GM23338 (cell line): ENCODE measurements around the gene ZBTB7B. TPM values are rescaled to one million over a fixed set of nuclear protein-coding genes. Genes with fewer than 3 reads are reported as not detected.

Experiments used
- ATAC-seq: fragments of 200-7000 bp; cut with Tn5 transposase; 3 replicates; pipeline ENCODE4 v1.9.1; 2020
- DNase-seq: peaks from one replicate; pipeline ENCODE4 v3.0.0-alpha.2; 2015; ENCODE audit warnings: low spot score
- H2AFZ ChIP-seq: fragments of 200-600 bp; sonication (generic); 2 replicates; pipeline ENCODE4 v1.8.0; 2016; ENCODE audit warnings: antibody characterized with exemption, mild to moderate bottlenecking, moderate library complexity
- H3F3A ChIP-seq: fragments of 200-600 bp; sonication (generic); replicated peaks from 2 replicates; pipeline ENCODE4 v1.8.0; 2017; ENCODE audit warnings: antibody characterized with exemption, mixed run types, low read depth
- H3K27ac ChIP-seq: fragments of 200-600 bp; sonication (generic); 2 replicates; pipeline ENCODE4 v1.6.1; 2016; ENCODE audit warnings: low read depth
- H3K27me3 ChIP-seq: fragments of 200-600 bp; sonication (generic); 2 replicates; pipeline ENCODE4 v1.8.0; 2016; ENCODE audit warnings: mild to moderate bottlenecking, mixed run types, moderate library complexity; ENCODE audit not compliant: insufficient read depth
- H3K36me3 ChIP-seq: fragments of 200-600 bp; sonication (generic); 2 replicates; pipeline ENCODE4 v1.8.0; 2016; ENCODE audit warnings: mild to moderate bottlenecking; ENCODE audit not compliant: insufficient read depth
- H3K4me1 ChIP-seq: fragments of 200-600 bp; sonication (generic); 2 replicates; pipeline ENCODE4 v1.8.0; 2016; ENCODE audit warnings: mild to moderate bottlenecking, moderate library complexity; ENCODE audit not compliant: insufficient read depth
- H3K4me2 ChIP-seq: fragments of 200-600 bp; sonication (generic); 2 replicates; pipeline ENCODE4 v1.7.1; 2017; ENCODE audit warnings: mixed run types
- H3K4me3 ChIP-seq: fragments of 200-600 bp; sonication (generic); 2 replicates; pipeline ENCODE4 v1.6.1; 2016; ENCODE audit warnings: mixed run types
- H3K79me2 ChIP-seq: fragments of 200-600 bp; sonication (generic); replicated peaks from 2 replicates; pipeline ENCODE4 v1.8.0; 2017; ENCODE audit warnings: mild to moderate bottlenecking; ENCODE audit not compliant: insufficient read depth
- H3K9me2 ChIP-seq: fragments of 200-600 bp; sonication (generic); 2 replicates; pipeline ENCODE4 v1.8.0; 2017; ENCODE audit not compliant: insufficient read depth
- H4K20me1 ChIP-seq: fragments of 200-600 bp; sonication (generic); replicated peaks from 2 replicates; pipeline ENCODE4 v1.8.0; 2017; ENCODE audit warnings: mild to moderate bottlenecking; ENCODE audit not compliant: insufficient read depth
- H3K27ac Mint-ChIP-seq: 2 replicates; pipeline ENCODE4 v1.8.0; 2020; ENCODE audit warnings: inconsistent platforms, mild to moderate bottlenecking, moderate library complexity, mixed read lengths
- H3K27me3 Mint-ChIP-seq: 3 replicates; pipeline ENCODE4 v1.8.0; 2022; ENCODE audit warnings: low read depth, mild to moderate bottlenecking, moderate library complexity, mixed read lengths, inconsistent platforms; ENCODE audit not compliant: insufficient read depth, poor library complexity
- H3K36me3 Mint-ChIP-seq: 3 replicates; pipeline ENCODE4 v1.8.0; 2021; ENCODE audit warnings: low read depth, mild to moderate bottlenecking, inconsistent platforms, moderate library complexity, mixed read lengths
- H3K4me1 Mint-ChIP-seq: 3 replicates; pipeline ENCODE4 v1.8.0; 2020; ENCODE audit warnings: mild to moderate bottlenecking, inconsistent platforms, mixed read lengths
- H3K4me3 Mint-ChIP-seq: 3 replicates; pipeline ENCODE4 v1.8.0; 2021; ENCODE audit warnings: moderate library complexity, mild to moderate bottlenecking, inconsistent platforms, mixed read lengths
- H3K9me3 Mint-ChIP-seq: 3 replicates; pipeline ENCODE4 v1.8.0; 2020; ENCODE audit warnings: moderate library complexity, mild to moderate bottlenecking, inconsistent platforms, mixed read lengths
- CREB1 ChIP-seq: fragments of 250-450 bp; sonication (Bioruptor Pico); IDR thresholded peaks from 2 replicates; pipeline ENCODE4 v1.5.0; 2020; ENCODE audit warnings: low read depth, mild to moderate bottlenecking, moderate library complexity
- EZH2 ChIP-seq: fragments of 200-600 bp; sonication (generic); IDR thresholded peaks from one replicate; pipeline ENCODE4 v1.8.0; 2017; ENCODE audit warnings: antibody characterized with exemption, mild to moderate bottlenecking, low read depth; ENCODE audit not compliant: unreplicated experiment
- EZH2phosphoT487 ChIP-seq: fragments of 200-600 bp; sonication (generic); IDR thresholded peaks from one replicate; pipeline ENCODE4 v1.8.1; 2018; ENCODE audit warnings: antibody characterized with exemption; ENCODE audit not compliant: unreplicated experiment
- NANOG ChIP-seq: IDR thresholded peaks from 2 replicates; pipeline ENCODE4 v1.6.1; 2016; ENCODE audit warnings: antibody characterized with exemption, borderline replicate concordance
- POLR2AphosphoS5 ChIP-seq: IDR thresholded peaks from 2 replicates; pipeline ENCODE4 v1.6.1; 2016; ENCODE audit warnings: antibody characterized with exemption, low read depth
- STAT1 ChIP-seq: IDR thresholded peaks from one replicate; pipeline ENCODE4 v1.6.1; 2016; ENCODE audit warnings: antibody characterized with exemption; ENCODE audit not compliant: unreplicated experiment
- ZNF114 ChIP-seq: fragments of 250-450 bp; sonication (Bioruptor Pico); IDR thresholded peaks from 2 replicates; pipeline ENCODE4 v1.5.0; 2020; ENCODE audit warnings: mild to moderate bottlenecking, moderate library complexity
- ZNF331 ChIP-seq: fragments of 250-450 bp; sonication (Bioruptor Pico); IDR thresholded peaks from 2 replicates; pipeline ENCODE4 v1.5.0; 2020; ENCODE audit warnings: low read depth, mild to moderate bottlenecking, moderate library complexity
- polyA plus RNA-seq: library from polyadenylated mRNA; unstranded; fragments of >200 nt; fragmentation: Nextera tagmentation; extraction: Ambion mirVana; gene quantifications from 2 replicates; pipeline ENCODE4 v1.2.1, GENCODE V29; 2016
- total RNA-seq: library from RNA; depleted of rRNA; stranded (reverse); fragments of >200 nt; shearing (Covaris generic); gene quantifications from 2 replicates; pipeline ENCODE4 v1.2.3, GENCODE V29; 2014
- TF ChIP-seq, protein P1 (sequence below): IDR thresholded peaks from 2 replicates; pipeline ENCODE4 v1.6.1; 2016; ENCODE audit warnings: antibody characterized with exemption
- TF ChIP-seq, protein P2 (sequence below), 2 experiments: fragments of 200-600 bp in 1 of 2; sonication (generic) in 1 of 2; conservative IDR thresholded peaks; 2 replicates each; pipeline versions ENCODE4 v1.5.1 to v1.6.1; 2016 to 2017; ENCODE audit warnings: antibody characterized with exemption in 2 of 2, low read depth in 2 of 2, mild to moderate bottlenecking in 2 of 2, moderate library complexity in 1 of 2
- TF ChIP-seq, protein P3 (sequence below): IDR thresholded peaks from one replicate; pipeline ENCODE4 v1.6.1; 2018; ENCODE audit warnings: antibody characterized with exemption; ENCODE audit not compliant: unreplicated experiment

Gene ZBTB7B
- total and polyA plus RNA-seq, 2 experiments from 2014 or later, result 3.6 to 32.6 TPM

DNA sequence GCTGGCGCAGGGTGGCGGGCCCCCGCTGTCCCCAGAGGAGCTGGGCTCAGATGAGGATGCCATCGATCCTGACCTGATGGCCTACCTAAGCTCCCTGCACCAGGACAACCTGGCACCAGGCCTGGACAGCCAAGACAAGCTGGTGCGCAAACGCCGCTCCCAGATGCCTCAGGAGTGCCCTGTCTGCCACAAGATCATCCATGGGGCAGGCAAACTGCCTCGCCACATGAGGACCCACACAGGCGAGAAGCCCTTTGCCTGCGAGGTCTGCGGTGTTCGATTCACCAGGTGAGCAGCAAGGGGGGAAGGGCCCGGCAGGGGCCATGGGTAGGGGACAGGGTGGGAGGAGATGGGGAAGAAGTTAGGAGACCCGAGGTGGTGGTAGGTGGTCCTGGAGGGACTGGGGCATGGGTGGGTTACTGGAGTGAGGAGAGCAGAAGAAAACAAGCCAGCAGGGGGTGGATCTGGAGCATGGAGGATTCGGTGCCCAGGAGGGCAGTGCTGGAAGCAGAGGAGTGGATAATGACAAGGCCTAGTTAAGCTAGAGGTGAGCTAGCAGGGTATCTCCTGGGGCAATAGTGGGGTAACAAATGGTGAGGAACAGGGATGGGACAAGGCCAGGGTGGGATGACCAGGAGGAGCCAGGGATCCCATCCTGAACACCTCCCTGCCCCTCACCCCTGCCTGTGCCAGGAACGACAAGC is 13.1 kb downstream of the ZBTB7B start:
- Mint-ChIP-seq H3K36me3 (peaks cover 34% of the 10 kb centered on the region), H3K4me1 (peaks cover 56% of the 10 kb centered on the region), H3K27ac (peak overlapping the region; percentile 82), H3K9me3 (no peaks in the 10 kb centered on the region), H3K4me3 (no peak overlapping the region), H3K27me3 (peaks cover 22% of the 10 kb centered on the region)
- H3K4me2 ChIP-seq, result no peak overlapping the region
- H3K36me3 ChIP-seq, result no peaks in the 10 kb centered on the region
- H2AFZ ChIP-seq, result no peak overlapping the region
- TF ChIP-seq EZH2phosphoT487 (no peak), STAT1 (no peak), EZH2 (no peak), CREB1 (CRISPR knock-in tag) (no peak), ZNF331 (CRISPR knock-in tag) (no peak), ZNF114 (no peak)
- TF ChIP-seq, protein P1, sequence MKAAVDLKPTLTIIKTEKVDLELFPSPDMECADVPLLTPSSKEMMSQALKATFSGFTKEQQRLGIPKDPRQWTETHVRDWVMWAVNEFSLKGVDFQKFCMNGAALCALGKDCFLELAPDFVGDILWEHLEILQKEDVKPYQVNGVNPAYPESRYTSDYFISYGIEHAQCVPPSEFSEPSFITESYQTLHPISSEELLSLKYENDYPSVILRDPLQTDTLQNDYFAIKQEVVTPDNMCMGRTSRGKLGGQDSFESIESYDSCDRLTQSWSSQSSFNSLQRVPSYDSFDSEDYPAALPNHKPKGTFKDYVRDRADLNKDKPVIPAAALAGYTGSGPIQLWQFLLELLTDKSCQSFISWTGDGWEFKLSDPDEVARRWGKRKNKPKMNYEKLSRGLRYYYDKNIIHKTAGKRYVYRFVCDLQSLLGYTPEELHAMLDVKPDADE, result no peak
- TF ChIP-seq, protein P2, sequence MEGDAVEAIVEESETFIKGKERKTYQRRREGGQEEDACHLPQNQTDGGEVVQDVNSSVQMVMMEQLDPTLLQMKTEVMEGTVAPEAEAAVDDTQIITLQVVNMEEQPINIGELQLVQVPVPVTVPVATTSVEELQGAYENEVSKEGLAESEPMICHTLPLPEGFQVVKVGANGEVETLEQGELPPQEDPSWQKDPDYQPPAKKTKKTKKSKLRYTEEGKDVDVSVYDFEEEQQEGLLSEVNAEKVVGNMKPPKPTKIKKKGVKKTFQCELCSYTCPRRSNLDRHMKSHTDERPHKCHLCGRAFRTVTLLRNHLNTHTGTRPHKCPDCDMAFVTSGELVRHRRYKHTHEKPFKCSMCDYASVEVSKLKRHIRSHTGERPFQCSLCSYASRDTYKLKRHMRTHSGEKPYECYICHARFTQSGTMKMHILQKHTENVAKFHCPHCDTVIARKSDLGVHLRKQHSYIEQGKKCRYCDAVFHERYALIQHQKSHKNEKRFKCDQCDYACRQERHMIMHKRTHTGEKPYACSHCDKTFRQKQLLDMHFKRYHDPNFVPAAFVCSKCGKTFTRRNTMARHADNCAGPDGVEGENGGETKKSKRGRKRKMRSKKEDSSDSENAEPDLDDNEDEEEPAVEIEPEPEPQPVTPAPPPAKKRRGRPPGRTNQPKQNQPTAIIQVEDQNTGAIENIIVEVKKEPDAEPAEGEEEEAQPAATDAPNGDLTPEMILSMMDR (conservative IDR thresholded peaks at IDR 0.05; ENCODE audit: low read depth in 2 of 2), result no peak
- no peak for ATAC-seq
- H3F3A ChIP-seq, result 0 out of 2 replicates have a peak, but pooled peaks cover 3% of the 10 kb centered on the region
- peaks cover 6% of the 10 kb centered on the region; the same call in 1 of the 2 replicates for H4K20me1 ChIP-seq
- peaks cover 33% of the 10 kb centered on the region for H3K4me1 ChIP-seq
- H3K27ac ChIP-seq, result no peak overlapping the region
- H3K79me2 ChIP-seq, result peaks cover 5% of the 10 kb centered on the region
- H3K9me2 ChIP-seq, result no peaks in the 10 kb centered on the region
- H3K27me3 ChIP-seq, result no peaks in the 10 kb centered on the region
- DNase-seq, result no peak
- H3K4me3 ChIP-seq, result no peak overlapping the region

DNA sequence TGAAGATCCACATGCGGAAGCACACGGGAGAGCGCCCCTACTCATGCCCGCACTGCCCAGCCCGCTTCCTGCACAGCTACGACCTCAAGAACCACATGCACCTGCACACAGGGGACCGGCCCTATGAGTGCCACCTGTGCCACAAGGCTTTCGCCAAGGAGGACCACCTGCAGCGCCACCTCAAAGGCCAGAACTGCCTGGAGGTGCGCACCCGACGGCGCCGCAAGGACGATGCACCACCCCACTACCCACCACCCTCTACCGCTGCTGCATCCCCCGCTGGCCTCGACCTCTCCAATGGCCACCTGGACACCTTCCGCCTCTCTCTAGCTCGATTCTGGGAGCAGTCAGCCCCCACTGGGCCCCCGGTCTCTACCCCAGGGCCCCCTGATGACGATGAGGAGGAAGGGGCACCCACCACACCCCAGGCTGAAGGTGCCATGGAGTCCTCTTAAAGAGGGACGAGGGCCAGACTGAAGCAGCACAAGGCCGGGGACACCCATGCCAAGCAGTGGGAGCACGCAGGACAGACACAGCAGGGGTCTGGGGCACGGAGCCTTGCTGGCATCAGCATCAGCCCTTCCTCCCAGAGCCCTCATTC is 13.7 kb downstream of the ZBTB7B start:
- Mint-ChIP-seq H3K9me3 (no peaks in the 10 kb centered on the region), H3K4me1 (peaks cover 52% of the 10 kb centered on the region), H3K4me3 (peak overlapping the region; percentile 48; the same call in 2 of the 3 replicates), H3K36me3 (peaks cover 34% of the 10 kb centered on the region), H3K27ac (peak overlapping the region; percentile 98), H3K27me3 (peaks cover 23% of the 10 kb centered on the region)
- peaks cover 6% of the 10 kb centered on the region; the same call in 1 of the 2 replicates for H4K20me1 ChIP-seq
- H3K4me2 ChIP-seq, result peak overlapping the region; percentile 81
- peaks cover 5% of the 10 kb centered on the region for H3K79me2 ChIP-seq
- peaks cover 32% of the 10 kb centered on the region for H3K4me1 ChIP-seq
- H3K36me3 ChIP-seq, result no peaks in the 10 kb centered on the region
- no peak overlapping the region for H2AFZ ChIP-seq
- H3K27me3 ChIP-seq, result no peaks in the 10 kb centered on the region
- H3K4me3 ChIP-seq, result peak overlapping the region; percentile 66
- ATAC-seq (no peak), DNase-seq (no peak)
- H3K27ac ChIP-seq, result peak overlapping the region; percentile 94; the same call in 1 of the 2 replicates
- 0 out of 2 replicates have a peak, but pooled peaks cover 3% of the 10 kb centered on the region for H3F3A ChIP-seq
- H3K9me2 ChIP-seq, result no peaks in the 10 kb centered on the region
- TF ChIP-seq EZH2phosphoT487 (no peak), STAT1 (no peak), EZH2 (no peak), ZNF331 (CRISPR knock-in tag) (no peak), NANOG (no peak), POLR2AphosphoS5 (no peak)
- TF ChIP-seq, protein P3, sequence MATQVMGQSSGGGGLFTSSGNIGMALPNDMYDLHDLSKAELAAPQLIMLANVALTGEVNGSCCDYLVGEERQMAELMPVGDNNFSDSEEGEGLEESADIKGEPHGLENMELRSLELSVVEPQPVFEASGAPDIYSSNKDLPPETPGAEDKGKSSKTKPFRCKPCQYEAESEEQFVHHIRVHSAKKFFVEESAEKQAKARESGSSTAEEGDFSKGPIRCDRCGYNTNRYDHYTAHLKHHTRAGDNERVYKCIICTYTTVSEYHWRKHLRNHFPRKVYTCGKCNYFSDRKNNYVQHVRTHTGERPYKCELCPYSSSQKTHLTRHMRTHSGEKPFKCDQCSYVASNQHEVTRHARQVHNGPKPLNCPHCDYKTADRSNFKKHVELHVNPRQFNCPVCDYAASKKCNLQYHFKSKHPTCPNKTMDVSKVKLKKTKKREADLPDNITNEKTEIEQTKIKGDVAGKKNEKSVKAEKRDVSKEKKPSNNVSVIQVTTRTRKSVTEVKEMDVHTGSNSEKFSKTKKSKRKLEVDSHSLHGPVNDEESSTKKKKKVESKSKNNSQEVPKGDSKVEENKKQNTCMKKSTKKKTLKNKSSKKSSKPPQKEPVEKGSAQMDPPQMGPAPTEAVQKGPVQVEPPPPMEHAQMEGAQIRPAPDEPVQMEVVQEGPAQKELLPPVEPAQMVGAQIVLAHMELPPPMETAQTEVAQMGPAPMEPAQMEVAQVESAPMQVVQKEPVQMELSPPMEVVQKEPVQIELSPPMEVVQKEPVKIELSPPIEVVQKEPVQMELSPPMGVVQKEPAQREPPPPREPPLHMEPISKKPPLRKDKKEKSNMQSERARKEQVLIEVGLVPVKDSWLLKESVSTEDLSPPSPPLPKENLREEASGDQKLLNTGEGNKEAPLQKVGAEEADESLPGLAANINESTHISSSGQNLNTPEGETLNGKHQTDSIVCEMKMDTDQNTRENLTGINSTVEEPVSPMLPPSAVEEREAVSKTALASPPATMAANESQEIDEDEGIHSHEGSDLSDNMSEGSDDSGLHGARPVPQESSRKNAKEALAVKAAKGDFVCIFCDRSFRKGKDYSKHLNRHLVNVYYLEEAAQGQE, result no peak
